ENCODE data around the gene TRMT10C. TPM values are rescaled to one million over a fixed set of nuclear protein-coding genes. Genes with fewer than 3 reads are reported as not detected.
"Not testable (repeated sequence)": the region's sequence is repeated elsewhere in the genome, so short reads cannot be mapped to it uniquely, and the experiment has no call there.

TRMT10C gene
- total RNA-seq, 1 donor from 2014 or later = 30.3 TPM

- Histone ChIP-seq H3K4me3 (ENCODE audit: low read length in 3 of 3) (no peak overlapping the region), H3K36me3 (ENCODE audit: control insufficient read depth in 3 of 3, insufficient read depth in 3 of 3, low read length in 3 of 3) (no peaks in the 10 kb centered on the region), H3K27me3 (ENCODE audit: control insufficient read depth in 3 of 3, insufficient read depth in 3 of 3, low read length in 3 of 3) (no peaks in the 10 kb centered on the region), H3K27ac (ENCODE audit: low read depth, low read length) (no peak overlapping the region), H3K9me3 (ENCODE audit: control insufficient read depth in 3 of 3, low read length in 3 of 3) (no peaks in the 10 kb centered on the region), H3K9ac (ENCODE audit: low read depth in 1 of 3, low read length in 3 of 3) (no peak overlapping the region), H3K4me1 (ENCODE audit: control insufficient read depth in 3 of 3, insufficient read depth in 3 of 3, low read length in 3 of 3) (peaks cover 0 to 4% (median 0%) of the 10 kb centered on the region in 3 donors)
Measured at GRCh38 chr3:101529816-101530685, 31.6 kb upstream of the TRMT10C start.

GRCh38 chr3:101530686-101531047, 31.0 kb upstream of the TRMT10C start:
- no peaks in the 10 kb centered on the region for H3K27me3 ChIP-seq (ENCODE audit: control insufficient read depth in 3 of 3, insufficient read depth in 3 of 3, low read length in 3 of 3)
- H3K9ac ChIP-seq (ENCODE audit: low read depth in 1 of 3, low read length in 3 of 3) = no peak overlapping the region
- H3K4me1 ChIP-seq (ENCODE audit: control insufficient read depth in 3 of 3, insufficient read depth in 3 of 3, low read length in 3 of 3) = peaks cover 0 to 4% (median 0%) of the 10 kb centered on the region in 3 donors
- no peak overlapping the region for H3K27ac ChIP-seq (ENCODE audit: low read depth, low read length)
- no peaks in the 10 kb centered on the region for H3K9me3 ChIP-seq (ENCODE audit: control insufficient read depth in 3 of 3, low read length in 3 of 3)
- no peak overlapping the region for H3K4me3 ChIP-seq (ENCODE audit: low read length in 3 of 3)
- no peaks in the 10 kb centered on the region for H3K36me3 ChIP-seq (ENCODE audit: control insufficient read depth in 3 of 3, insufficient read depth in 3 of 3, low read length in 3 of 3)

- H3K27ac ChIP-seq (ENCODE audit: low read depth, low read length) = no peak overlapping the region
- no peaks in the 10 kb centered on the region for H3K36me3 ChIP-seq (ENCODE audit: control insufficient read depth in 3 of 3, insufficient read depth in 3 of 3, low read length in 3 of 3)
- H3K4me1 ChIP-seq (ENCODE audit: control insufficient read depth in 3 of 3, insufficient read depth in 3 of 3, low read length in 3 of 3) = peaks cover 0 to 4% (median 0%) of the 10 kb centered on the region in 3 donors
- H3K4me3 ChIP-seq (ENCODE audit: low read length in 3 of 3) = no peak overlapping the region
- H3K9ac ChIP-seq (ENCODE audit: low read depth in 1 of 3, low read length in 3 of 3) = no peak overlapping the region
- no peaks in the 10 kb centered on the region for H3K27me3 ChIP-seq (ENCODE audit: control insufficient read depth in 3 of 3, insufficient read depth in 3 of 3, low read length in 3 of 3)
- H3K9me3 ChIP-seq (ENCODE audit: control insufficient read depth in 3 of 3, low read length in 3 of 3) = no peaks in the 10 kb centered on the region
Measured at GRCh38 chr3:101531473-101532086, 30.1 kb upstream of the TRMT10C start.

- no peak overlapping the region for H3K9ac ChIP-seq (ENCODE audit: low read depth in 1 of 3, low read length in 3 of 3)
- H3K4me3 ChIP-seq (ENCODE audit: low read length in 3 of 3) = no peak overlapping the region
- H3K36me3 ChIP-seq (ENCODE audit: control insufficient read depth in 3 of 3, insufficient read depth in 3 of 3, low read length in 3 of 3) = no peaks in the 10 kb centered on the region
- H3K27me3 ChIP-seq (ENCODE audit: control insufficient read depth in 3 of 3, insufficient read depth in 3 of 3, low read length in 3 of 3) = no peaks in the 10 kb centered on the region
- no peak overlapping the region for H3K27ac ChIP-seq (ENCODE audit: low read depth, low read length)
- no peaks in the 10 kb centered on the region for H3K9me3 ChIP-seq (ENCODE audit: control insufficient read depth in 3 of 3, low read length in 3 of 3)
- peaks cover 0 to 4% (median 0%) of the 10 kb centered on the region in 3 donors for H3K4me1 ChIP-seq (ENCODE audit: control insufficient read depth in 3 of 3, insufficient read depth in 3 of 3, low read length in 3 of 3)
Measured at GRCh38 chr3:101532783-101533602, 28.7 kb upstream of the TRMT10C start.

GRCh38 chr3:101533603-101533968, 28.1 kb upstream of the TRMT10C start:
- no peak overlapping the region for H3K4me3 ChIP-seq (ENCODE audit: low read length in 3 of 3)
- no peaks in the 10 kb centered on the region for H3K9me3 ChIP-seq (ENCODE audit: control insufficient read depth in 3 of 3, low read length in 3 of 3)
- no peaks in the 10 kb centered on the region for H3K36me3 ChIP-seq (ENCODE audit: control insufficient read depth in 3 of 3, insufficient read depth in 3 of 3, low read length in 3 of 3)
- no peak overlapping the region for H3K27ac ChIP-seq (ENCODE audit: low read depth, low read length)
- peaks cover 0 to 4% (median 0%) of the 10 kb centered on the region in 3 donors for H3K4me1 ChIP-seq (ENCODE audit: control insufficient read depth in 3 of 3, insufficient read depth in 3 of 3, low read length in 3 of 3)
- no peaks in the 10 kb centered on the region for H3K27me3 ChIP-seq (ENCODE audit: control insufficient read depth in 3 of 3, insufficient read depth in 3 of 3, low read length in 3 of 3)
- H3K9ac ChIP-seq (ENCODE audit: low read depth in 1 of 3, low read length in 3 of 3) = no peak overlapping the region

- Histone ChIP-seq H3K36me3 (ENCODE audit: control insufficient read depth in 3 of 3, insufficient read depth in 3 of 3, low read length in 3 of 3) (no peaks in the 10 kb centered on the region), H3K9ac (ENCODE audit: low read depth in 1 of 3, low read length in 3 of 3) (no peak overlapping the region), H3K4me1 (ENCODE audit: control insufficient read depth in 3 of 3, insufficient read depth in 3 of 3, low read length in 3 of 3) (peaks cover 0 to 4% (median 0%) of the 10 kb centered on the region in 3 donors), H3K27ac (ENCODE audit: low read depth, low read length) (no peak overlapping the region), H3K4me3 (ENCODE audit: low read length in 3 of 3) (no peak overlapping the region), H3K9me3 (ENCODE audit: control insufficient read depth in 3 of 3, low read length in 3 of 3) (no peaks in the 10 kb centered on the region), H3K27me3 (ENCODE audit: control insufficient read depth in 3 of 3, insufficient read depth in 3 of 3, low read length in 3 of 3) (no peaks in the 10 kb centered on the region)
Measured at GRCh38 chr3:101535221-101535620, 26.4 kb upstream of the TRMT10C start.

GRCh38 chr3:101536266-101536665, 25.4 kb upstream of the TRMT10C start:
- Histone ChIP-seq H3K4me1 (ENCODE audit: control insufficient read depth in 3 of 3, insufficient read depth in 3 of 3, low read length in 3 of 3) (peaks cover 0 to 4% (median 0%) of the 10 kb centered on the region in 3 donors), H3K9me3 (ENCODE audit: control insufficient read depth in 3 of 3, low read length in 3 of 3) (no peaks in the 10 kb centered on the region), H3K36me3 (ENCODE audit: control insufficient read depth in 3 of 3, insufficient read depth in 3 of 3, low read length in 3 of 3) (no peaks in the 10 kb centered on the region), H3K9ac (ENCODE audit: low read depth in 1 of 3, low read length in 3 of 3) (no peak overlapping the region), H3K4me3 (ENCODE audit: low read length in 3 of 3) (no peak overlapping the region), H3K27ac (ENCODE audit: low read depth, low read length) (no peak overlapping the region), H3K27me3 (ENCODE audit: control insufficient read depth in 3 of 3, insufficient read depth in 3 of 3, low read length in 3 of 3) (no peaks in the 10 kb centered on the region)

- H3K36me3 ChIP-seq (ENCODE audit: control insufficient read depth in 3 of 3, insufficient read depth in 3 of 3, low read length in 3 of 3); H3K9ac ChIP-seq (ENCODE audit: low read depth in 1 of 3, low read length in 3 of 3); H3K27me3 ChIP-seq (ENCODE audit: control insufficient read depth in 3 of 3, insufficient read depth in 3 of 3, low read length in 3 of 3); H3K4me3 ChIP-seq (ENCODE audit: low read length in 3 of 3); H3K27ac ChIP-seq (ENCODE audit: low read depth, low read length); H3K4me1 ChIP-seq (ENCODE audit: control insufficient read depth in 3 of 3, insufficient read depth in 3 of 3, low read length in 3 of 3); H3K9me3 ChIP-seq (ENCODE audit: control insufficient read depth in 3 of 3, low read length in 3 of 3): not testable (repeated sequence)
Measured at GRCh38 chr3:101536955-101537354, 24.7 kb upstream of the TRMT10C start.

- Histone ChIP-seq H3K27me3 (ENCODE audit: control insufficient read depth in 3 of 3, insufficient read depth in 3 of 3, low read length in 3 of 3) (peaks cover 0 to 4% (median 0%) of the 10 kb centered on the region in 3 donors), H3K9me3 (ENCODE audit: control insufficient read depth in 3 of 3, low read length in 3 of 3) (no peaks in the 10 kb centered on the region), H3K4me1 (ENCODE audit: control insufficient read depth in 3 of 3, insufficient read depth in 3 of 3, low read length in 3 of 3) (no peaks in the 10 kb centered on the region), H3K36me3 (ENCODE audit: control insufficient read depth in 3 of 3, insufficient read depth in 3 of 3, low read length in 3 of 3) (no peaks in the 10 kb centered on the region), H3K9ac (ENCODE audit: low read depth in 1 of 3, low read length in 3 of 3) (no peak overlapping the region), H3K27ac (ENCODE audit: low read depth, low read length) (no peak overlapping the region), H3K4me3 (ENCODE audit: low read length in 3 of 3) (no peak overlapping the region)
Measured at GRCh38 chr3:101542957-101543356, 18.7 kb upstream of the TRMT10C start.
